Activated T-helper 17 cell treated with anti-CD3 and anti-CD28 coated beads, Interleukin-2, amount 50 U/mL, for 72 hours (primary cell): ENCODE measurements around the gene TXNDC11. TPM values are rescaled to one million over a fixed set of nuclear protein-coding genes. Genes with fewer than 3 reads are reported as not detected.

Source experiments
- ATAC-seq: fragments of 150-1000 bp; cut with Tn5 transposase; replicated peaks from 2 replicates; pipeline ENCODE4 v1.10.0; 2021; ENCODE audit warnings: mild to moderate bottlenecking, moderate library complexity
- H3K27ac Mint-ChIP-seq: one replicate; pipeline ENCODE4 v1.8.0; 2022; ENCODE audit warnings: mixed read lengths
- H3K27me3 Mint-ChIP-seq: one replicate; pipeline ENCODE4 v1.8.0; 2022; ENCODE audit warnings: mixed read lengths
- H3K36me3 Mint-ChIP-seq: one replicate; pipeline ENCODE4 v1.8.0; 2022; ENCODE audit warnings: low read depth, mild to moderate bottlenecking, mixed read lengths
- H3K4me1 Mint-ChIP-seq: one replicate; pipeline ENCODE4 v1.8.0; 2022; ENCODE audit warnings: mixed read lengths
- H3K4me3 Mint-ChIP-seq: one replicate; pipeline ENCODE4 v1.8.0; 2022; ENCODE audit warnings: mild to moderate bottlenecking, mixed read lengths
- H3K9me3 Mint-ChIP-seq: one replicate; pipeline ENCODE4 v1.8.0; 2022; ENCODE audit warnings: mixed read lengths
- total RNA-seq, 2 donors: library from RNA; stranded (reverse); gene quantifications; one replicate each; pipeline ENCODE4 v1.2.3, GENCODE V29; 2022

Gene TXNDC11
- total RNA-seq, 2 donors from 2014 or later = 33.8 to 38.6 TPM

- peaks cover 18% of the 10 kb centered on the region for H3K4me1 Mint-ChIP-seq
- no peak for ATAC-seq
Measured at GRCh38 chr16:11672206-11673090, 70.2 kb downstream of the TXNDC11 start.

DNA sequence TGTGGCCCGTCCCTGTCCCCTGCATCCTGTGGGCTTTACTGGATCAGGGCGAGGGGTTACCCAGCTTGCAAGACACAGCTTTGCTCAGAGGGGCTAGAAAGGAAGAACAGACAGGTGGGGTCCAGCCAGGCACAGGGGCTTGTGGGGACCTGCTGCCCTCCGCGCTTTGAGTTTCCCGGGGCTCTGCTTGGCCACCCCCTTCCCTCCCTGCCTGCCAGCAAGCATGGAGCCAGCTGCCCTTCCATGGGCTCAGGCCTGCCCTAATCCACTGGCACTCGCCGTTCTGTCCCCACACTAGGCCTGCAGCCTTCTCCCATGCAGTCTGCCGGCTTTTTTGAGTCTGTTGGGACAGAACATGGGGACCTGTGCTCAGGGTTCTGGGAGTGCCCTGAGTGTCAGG lies 71.0 kb downstream of the TXNDC11 start:
- Mint-ChIP-seq H3K36me3 (no peaks in the 10 kb centered on the region), H3K27me3 (no peaks in the 10 kb centered on the region), H3K27ac (no peak overlapping the region), H3K9me3 (no peaks in the 10 kb centered on the region), H3K4me3 (peak overlapping the region; percentile 79), H3K4me1 (peaks cover 18% of the 10 kb centered on the region)
- ATAC-seq = no peak

More at GRCh38 chr16:11672206-11673090, 70.2 kb downstream of the TXNDC11 start:
- H3K36me3 Mint-ChIP-seq = peaks cover 6% of the 10 kb centered on the region
- no peaks in the 10 kb centered on the region for H3K27me3 Mint-ChIP-seq
- H3K9me3 Mint-ChIP-seq = no peaks in the 10 kb centered on the region
- H3K4me3 Mint-ChIP-seq = peak overlapping the region; percentile 42
- H3K27ac Mint-ChIP-seq = peak overlapping the region; percentile 71

DNA sequence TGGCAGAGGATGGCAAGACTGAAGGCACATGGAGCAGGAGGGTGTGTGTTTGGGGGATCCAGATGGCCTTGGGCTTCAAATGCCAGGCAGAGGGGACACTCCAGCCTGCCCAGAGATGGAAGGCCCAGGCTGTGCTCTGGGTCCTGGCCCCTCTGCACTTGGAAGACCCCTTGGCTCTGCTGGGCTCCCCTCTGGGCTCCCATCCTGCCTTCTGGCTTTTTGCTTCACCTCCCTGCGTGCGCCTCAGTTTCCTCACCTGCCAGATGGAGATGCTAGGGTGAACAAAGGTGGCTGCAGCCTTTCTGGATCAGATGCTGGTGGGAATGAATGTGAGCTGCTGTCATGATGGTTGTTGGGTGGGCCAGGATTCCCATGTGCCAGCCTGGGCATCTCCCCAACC lies 71.4 kb downstream of the TXNDC11 start:
- no peak for ATAC-seq
- no peaks in the 10 kb centered on the region for H3K9me3 Mint-ChIP-seq
- no peaks in the 10 kb centered on the region for H3K36me3 Mint-ChIP-seq
- H3K27ac Mint-ChIP-seq = no peak overlapping the region
- H3K4me1 Mint-ChIP-seq = peaks cover 22% of the 10 kb centered on the region
- peak overlapping the region; percentile 79 for H3K4me3 Mint-ChIP-seq
- no peaks in the 10 kb centered on the region for H3K27me3 Mint-ChIP-seq

DNA sequence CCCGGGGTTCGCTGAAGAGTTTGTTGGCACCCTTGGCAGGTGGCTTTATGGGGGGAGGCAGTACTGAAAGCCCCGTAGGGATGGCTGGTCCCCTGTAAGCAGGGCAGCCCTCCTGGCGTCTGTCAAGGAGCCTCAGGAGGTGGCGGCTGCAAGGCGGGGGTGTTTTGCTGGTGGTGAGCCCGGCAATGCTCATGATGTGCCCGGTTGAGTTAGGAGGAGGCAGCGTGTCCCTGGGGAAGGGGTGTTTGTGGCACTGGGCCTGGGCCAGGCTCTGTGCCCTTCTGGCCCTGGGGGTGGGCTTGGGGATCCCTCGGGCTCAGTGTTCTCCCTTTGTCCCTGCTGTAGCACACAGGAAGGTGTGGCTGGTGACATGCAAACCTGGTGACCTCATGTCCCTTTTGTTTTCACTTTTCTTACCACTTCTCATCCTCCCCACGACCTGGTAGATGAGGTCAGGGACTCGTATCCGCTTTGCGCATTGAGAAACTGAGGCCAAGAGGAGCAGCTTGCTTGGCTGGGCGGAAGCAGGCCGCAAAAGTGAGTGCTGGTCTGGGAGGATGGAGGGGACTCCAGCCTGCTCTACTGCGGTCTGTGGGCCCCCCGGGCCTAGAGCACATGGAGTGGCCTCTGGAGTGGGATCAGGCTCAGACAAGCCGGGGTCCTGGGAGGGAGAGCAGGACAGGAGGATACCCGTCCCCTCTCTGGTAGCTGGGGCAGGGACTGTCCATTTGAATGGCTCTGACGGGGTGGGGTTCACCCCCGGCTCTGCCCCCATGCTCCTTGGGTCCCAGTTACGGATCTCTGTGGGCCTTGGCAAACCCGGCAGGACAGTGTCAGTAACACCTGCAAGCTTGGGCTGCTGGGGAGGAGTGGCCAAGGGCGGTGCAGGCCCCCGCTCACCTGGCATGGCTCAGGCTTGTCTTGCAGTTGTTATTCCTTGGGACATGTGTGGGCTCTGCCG lies 72.2 kb downstream of the TXNDC11 start:
- Mint-ChIP-seq H3K4me1 (peaks cover 24% of the 10 kb centered on the region), H3K27ac (peak overlapping the region; percentile 70), H3K9me3 (no peaks in the 10 kb centered on the region), H3K27me3 (no peaks in the 10 kb centered on the region), H3K36me3 (no peaks in the 10 kb centered on the region), H3K4me3 (peak overlapping the region; percentile 79)
- peak; percentile 62 for ATAC-seq

DNA sequence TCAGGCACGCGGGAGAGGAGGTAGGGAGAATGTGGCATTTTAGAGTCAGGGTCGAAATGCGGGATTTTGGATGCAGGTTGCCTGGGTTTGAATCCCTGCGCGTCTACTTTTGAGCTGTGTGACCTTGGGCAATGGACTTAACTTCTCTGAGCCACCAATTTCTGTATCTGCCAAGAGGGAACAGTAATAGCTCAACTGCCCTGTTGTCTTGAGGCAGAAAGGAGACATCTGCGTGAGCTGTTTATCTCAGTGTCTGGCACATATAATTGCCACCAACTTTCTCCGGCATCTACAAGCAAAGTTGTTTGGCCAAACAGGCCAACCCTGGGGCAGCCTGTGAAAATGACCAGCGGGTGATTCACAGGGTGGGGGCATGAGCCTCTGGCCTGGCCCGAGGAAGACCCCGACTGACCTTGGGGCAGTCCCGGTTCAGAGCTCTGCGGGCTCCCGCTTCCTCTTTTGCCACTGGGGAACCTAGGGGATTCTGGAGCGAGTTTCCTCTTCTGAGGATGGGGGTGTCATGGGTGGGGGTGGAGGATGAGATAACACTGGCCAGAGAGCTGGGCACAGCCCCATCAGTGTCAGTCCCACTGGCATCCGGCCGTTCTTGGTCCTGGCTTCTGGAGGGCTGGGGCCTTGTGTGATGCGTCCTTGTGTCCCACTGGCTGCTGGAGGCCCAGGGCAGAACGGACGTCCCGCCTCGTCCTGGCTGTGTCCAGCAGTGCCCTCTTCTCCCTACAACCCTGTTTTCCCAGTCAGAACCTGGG lies 73.1 kb downstream of the TXNDC11 start:
- Mint-ChIP-seq H3K4me1 (peaks cover 18% of the 10 kb centered on the region), H3K36me3 (no peaks in the 10 kb centered on the region), H3K27me3 (no peaks in the 10 kb centered on the region), H3K4me3 (peak overlapping the region; percentile 79), H3K9me3 (no peaks in the 10 kb centered on the region), H3K27ac (peak overlapping the region; percentile 46)
- no peak for ATAC-seq

- no peaks in the 10 kb centered on the region for H3K36me3 Mint-ChIP-seq
- no peak for ATAC-seq
- H3K4me1 Mint-ChIP-seq = peaks cover 18% of the 10 kb centered on the region
- H3K27me3 Mint-ChIP-seq = no peaks in the 10 kb centered on the region
- peak overlapping the region; percentile 79 for H3K4me3 Mint-ChIP-seq
- no peaks in the 10 kb centered on the region for H3K9me3 Mint-ChIP-seq
- H3K27ac Mint-ChIP-seq = no peak overlapping the region
Measured at GRCh38 chr16:11668623-11669379, 73.9 kb downstream of the TXNDC11 start.

DNA sequence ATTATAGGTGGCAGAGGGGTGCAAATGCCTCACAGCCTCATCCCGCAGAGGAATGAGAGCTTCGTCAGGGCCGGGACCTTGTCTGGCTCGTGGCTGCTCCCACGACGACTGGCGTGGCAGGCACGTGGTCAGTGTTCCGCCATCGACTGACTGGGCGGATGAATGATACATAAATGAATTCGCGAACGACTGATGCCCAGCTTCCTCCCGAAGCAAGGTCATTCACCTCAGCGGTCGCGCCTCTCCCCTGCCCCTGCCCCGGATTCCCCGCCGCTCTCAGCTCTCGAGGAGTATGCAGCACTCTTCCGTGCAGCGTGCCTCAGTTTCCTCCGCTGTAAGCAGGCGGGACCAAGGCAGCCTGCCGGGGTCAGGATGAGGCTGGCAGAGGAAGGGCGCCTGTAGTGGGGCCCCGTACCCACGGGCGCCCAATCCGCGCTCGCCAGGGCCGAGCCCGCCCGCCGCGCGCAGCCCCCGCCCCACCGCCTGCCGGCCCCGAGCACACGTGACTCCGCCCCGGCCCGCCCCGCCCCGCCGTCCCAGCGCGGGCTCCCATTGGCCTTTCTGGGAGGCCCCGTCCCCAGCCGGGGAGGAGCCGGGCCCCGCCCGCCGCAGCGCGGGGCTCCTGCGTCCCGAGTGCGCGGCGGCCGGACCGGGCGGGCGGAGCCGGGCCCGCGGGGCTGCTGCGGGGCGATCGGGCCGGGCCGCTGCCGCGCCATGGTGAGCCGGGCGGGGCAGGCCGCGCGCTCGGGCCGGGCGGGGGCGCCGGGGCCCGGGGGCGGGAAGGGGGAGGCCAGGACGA lies 74.6 kb downstream of the TXNDC11 start, which contains the start of gene SNN:
Gene SNN (plus strand): TSS at position 632 of the 799 bp plus-strand sequence. CDS start 7,605 bp downstream, outside the sequence.
- Mint-ChIP-seq H3K4me3 (peak within 1 kb of the TSS; percentile 79), H3K4me1 (peaks cover 18% of the 10 kb centered on the region), H3K36me3 (no peaks in the 10 kb centered on the region), H3K9me3 (no peaks in the 10 kb centered on the region), H3K27ac (peak within 1 kb of the TSS; percentile 46), H3K27me3 (no peaks in the 10 kb centered on the region)
- ATAC-seq = peak; percentile 92

DNA sequence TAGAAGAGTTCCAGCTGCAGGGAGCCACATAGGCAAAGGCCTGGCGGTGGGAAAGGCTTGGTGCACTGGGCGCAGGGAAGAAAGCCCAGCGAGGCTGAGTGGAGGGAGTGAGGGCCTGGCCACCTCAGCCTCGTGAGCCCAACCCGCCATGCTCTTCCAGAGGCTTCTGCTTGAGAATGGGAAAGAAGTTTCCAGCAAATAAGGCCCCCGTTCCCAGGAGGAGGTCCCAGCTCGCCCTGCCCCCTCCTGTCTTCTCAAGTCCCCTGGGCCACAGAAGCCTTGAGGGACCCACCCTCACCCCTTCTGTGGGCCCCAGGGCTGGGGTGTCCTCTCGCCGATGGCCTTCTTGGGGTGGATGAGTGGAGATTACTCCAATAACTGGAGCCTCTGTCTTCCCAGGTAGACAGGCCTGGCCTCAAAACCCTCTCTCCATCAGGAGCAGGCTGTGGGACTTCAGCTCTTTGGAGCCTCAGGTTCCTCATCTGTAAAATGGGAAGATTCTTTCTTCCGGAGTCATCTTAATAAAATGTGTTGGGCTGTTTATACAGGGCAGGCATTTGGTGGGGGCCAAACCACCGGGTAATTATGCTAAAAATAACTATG lies 75.3 kb downstream of the TXNDC11 start:
- Mint-ChIP-seq H3K4me3 (peak overlapping the region; percentile 63), H3K27me3 (no peaks in the 10 kb centered on the region), H3K9me3 (no peaks in the 10 kb centered on the region), H3K4me1 (peaks cover 17% of the 10 kb centered on the region), H3K27ac (no peak overlapping the region), H3K36me3 (no peaks in the 10 kb centered on the region)
- ATAC-seq = no peak

- ATAC-seq = no peak
- Mint-ChIP-seq H3K9me3 (no peaks in the 10 kb centered on the region), H3K4me1 (peaks cover 12% of the 10 kb centered on the region), H3K36me3 (no peaks in the 10 kb centered on the region), H3K4me3 (peak overlapping the region; percentile 63), H3K27ac (no peak overlapping the region), H3K27me3 (no peaks in the 10 kb centered on the region)
Measured at GRCh38 chr16:11666103-11667055, 76.3 kb downstream of the TXNDC11 start.

DNA sequence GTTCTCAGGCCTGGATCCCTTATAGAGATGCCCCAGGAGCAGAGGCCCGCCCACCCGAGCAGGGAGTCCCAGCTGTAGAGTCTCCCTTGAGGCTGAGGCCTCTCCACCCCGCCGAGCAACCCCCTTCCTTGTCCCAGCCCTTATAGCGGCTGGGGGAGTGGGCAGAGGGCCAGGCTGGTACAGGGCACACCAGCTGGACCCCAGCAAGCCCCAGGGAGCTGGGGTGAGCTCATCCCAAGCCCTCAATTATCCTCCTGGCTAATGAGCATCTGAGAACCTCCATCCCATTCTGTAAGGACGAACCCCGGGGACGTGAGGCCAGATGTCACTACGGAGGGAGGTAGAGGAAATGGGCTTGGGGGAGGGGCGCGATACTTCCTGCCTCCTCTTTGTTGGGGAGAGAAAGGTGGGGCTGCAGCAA lies 77.6 kb downstream of the TXNDC11 start:
- Mint-ChIP-seq H3K27ac (peak overlapping the region; percentile 10), H3K4me3 (peak overlapping the region; percentile 63), H3K9me3 (no peaks in the 10 kb centered on the region), H3K36me3 (no peaks in the 10 kb centered on the region), H3K4me1 (peaks cover 5% of the 10 kb centered on the region), H3K27me3 (no peaks in the 10 kb centered on the region)
- ATAC-seq = peak; percentile 1

- no peak for ATAC-seq
- H3K4me1 Mint-ChIP-seq = peaks cover 5% of the 10 kb centered on the region
- no peaks in the 10 kb centered on the region for H3K27me3 Mint-ChIP-seq
- no peak overlapping the region for H3K4me3 Mint-ChIP-seq
- no peaks in the 10 kb centered on the region for H3K36me3 Mint-ChIP-seq
- H3K27ac Mint-ChIP-seq = no peak overlapping the region
- no peaks in the 10 kb centered on the region for H3K9me3 Mint-ChIP-seq
Measured at GRCh38 chr16:11662582-11662981, 80.1 kb downstream of the TXNDC11 start.

GRCh38 chr16:11660565-11660964 lies 82.1 kb downstream of the TXNDC11 start:
- no peak for ATAC-seq
- H3K27me3 Mint-ChIP-seq = no peaks in the 10 kb centered on the region
- H3K9me3 Mint-ChIP-seq = no peaks in the 10 kb centered on the region
- no peaks in the 10 kb centered on the region for H3K4me1 Mint-ChIP-seq
- no peak overlapping the region for H3K4me3 Mint-ChIP-seq
- no peaks in the 10 kb centered on the region for H3K36me3 Mint-ChIP-seq
- H3K27ac Mint-ChIP-seq = no peak overlapping the region
